AG09319 (cell line): ENCODE results near the gene IQCK.

ENCODE experiments used
- DNase-seq: peaks from one replicate; pipeline ENCODE4 v3.0.0-alpha.2; 2010; ENCODE audit warnings: low read depth; ENCODE audit errors: extremely low read depth
- CTCF ChIP-seq: IDR thresholded peaks from 2 replicates; pipeline ENCODE4 v1.5.1; 2011; ENCODE audit warnings: low read depth, mild to moderate bottlenecking, inconsistent platforms, low read length, moderate library complexity

Gene IQCK

GRCh38 chr16:19809121-19809635, 91.1 kb downstream of the IQCK start:
- DNase-seq: no peak
- no peak for TF ChIP-seq CTCF

DNA sequence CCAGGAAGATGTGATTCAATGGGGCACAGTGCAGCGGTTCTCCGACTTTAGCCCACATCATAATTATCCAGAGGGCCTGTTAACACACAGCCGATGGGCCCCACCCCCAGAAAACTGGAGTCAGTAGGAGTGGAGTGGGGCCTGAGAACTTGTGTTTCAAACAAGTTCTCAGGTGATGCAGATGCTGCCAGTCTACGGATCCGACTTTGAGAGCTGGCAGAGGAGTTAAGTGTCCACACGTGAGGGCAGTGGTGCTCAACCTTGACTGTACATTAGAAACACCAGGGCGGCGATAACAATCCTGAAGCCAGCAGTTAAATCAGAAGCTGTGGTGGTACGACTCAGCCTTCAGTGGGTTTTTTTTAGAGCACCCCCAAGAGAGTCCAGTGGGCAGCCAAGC, 91.6 kb downstream of the IQCK start:
- no peak for DNase-seq
- no peak for TF ChIP-seq CTCF

- DNase-seq: peak; percentile 38
- no peak for TF ChIP-seq CTCF
Measured at GRCh38 chr16:19810817-19811731, 93.0 kb downstream of the IQCK start.

DNA sequence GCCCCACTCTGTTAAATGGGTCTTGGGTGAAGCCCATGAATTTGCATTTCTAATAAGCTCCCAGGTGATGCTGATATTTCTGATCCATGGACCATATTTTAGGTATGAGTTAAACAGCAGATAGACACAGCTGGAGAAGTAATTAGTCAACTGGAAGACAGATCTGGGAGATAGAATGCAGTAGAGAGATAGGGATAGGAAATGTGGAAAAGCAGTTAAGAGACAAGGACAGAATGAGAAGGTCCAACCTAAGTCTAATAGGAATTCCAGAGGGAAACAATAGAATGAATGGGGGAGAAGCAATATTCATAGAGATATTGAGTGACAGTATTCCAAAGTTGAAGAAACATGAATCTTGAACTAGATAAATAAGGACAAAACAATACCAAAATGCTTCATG, 94.9 kb downstream of the IQCK start:
- TF ChIP-seq CTCF: no peak
- DNase-seq: no peak

- TF ChIP-seq CTCF: no peak
- no peak for DNase-seq
Measured at GRCh38 chr16:19815418-19815817, 97.3 kb downstream of the IQCK start.

DNA sequence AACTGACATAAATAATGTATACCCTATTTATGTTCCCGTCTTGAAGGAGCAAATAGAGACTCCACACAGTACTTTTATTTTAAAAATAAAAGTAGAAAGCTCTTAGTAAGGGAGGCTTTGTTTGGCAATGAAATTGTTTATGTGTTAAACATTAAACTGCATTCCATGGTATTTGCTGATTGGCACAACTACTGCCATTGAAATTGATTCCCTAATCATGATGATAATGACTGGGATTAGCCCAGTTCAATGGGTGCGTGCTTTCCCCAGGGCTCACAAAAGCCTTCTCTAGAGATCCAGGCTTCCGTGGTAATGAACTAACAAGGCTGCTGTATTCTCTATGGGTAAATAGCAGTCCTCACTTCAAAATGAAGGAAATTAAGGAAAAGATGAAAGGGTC, 99.1 kb downstream of the IQCK start:
- no peak for DNase-seq
- no peak for TF ChIP-seq CTCF

GRCh38 chr16:19817875-19818274, 99.8 kb downstream of the IQCK start:
- DNase-seq: no peak
- TF ChIP-seq CTCF: no peak
